ENCODE measurements around the gene ATAD3C.
A peak's percentile ranks its signal among the peaks of the same experiment; 100 is the strongest.

DNA sequence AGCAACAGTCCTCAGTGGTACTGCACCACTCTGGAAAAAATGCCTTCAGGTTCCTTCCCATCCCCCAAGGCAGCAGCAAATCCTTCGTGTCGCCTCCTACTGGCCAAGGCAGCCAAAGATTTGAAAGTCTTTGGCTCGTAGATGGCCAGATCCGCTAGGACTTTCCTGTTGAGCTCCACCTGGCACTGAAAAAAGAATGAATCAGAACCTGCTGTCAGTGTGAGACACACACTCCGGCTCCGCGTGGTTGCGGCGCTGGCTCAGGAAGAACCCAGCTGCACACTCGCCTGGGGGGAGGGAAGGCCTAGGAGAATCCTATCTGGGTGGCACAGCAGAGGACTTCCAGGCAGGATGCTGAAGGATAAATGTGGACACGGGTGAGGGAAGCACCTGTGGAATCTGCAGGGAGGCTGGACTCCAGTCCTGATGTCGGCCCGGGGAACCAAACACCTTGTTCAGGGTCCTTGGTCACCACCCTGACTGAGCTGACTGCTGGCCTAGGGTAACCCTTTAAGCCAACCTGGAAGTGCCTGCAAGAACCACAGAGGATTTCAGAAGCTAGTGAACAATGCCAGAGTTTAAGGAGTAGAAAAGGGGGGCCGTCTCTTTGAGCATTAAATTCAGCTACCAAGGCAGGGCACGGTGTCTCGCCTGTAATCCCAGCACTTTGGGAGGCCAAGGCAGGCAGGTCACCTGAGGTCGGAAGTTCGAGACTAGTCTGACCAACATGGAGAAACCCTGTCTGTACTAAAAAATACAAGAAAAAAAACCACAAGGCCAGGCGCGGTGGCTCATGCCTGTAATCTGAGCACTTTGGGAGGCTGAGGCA lies 47.2 kb upstream of the ATAD3C start:
- TF ChIP-seq YY1 (IDR thresholded peaks at IDR 0.05; ENCODE audit: low read depth), result no peak
- TF ChIP-seq, protein P1, sequence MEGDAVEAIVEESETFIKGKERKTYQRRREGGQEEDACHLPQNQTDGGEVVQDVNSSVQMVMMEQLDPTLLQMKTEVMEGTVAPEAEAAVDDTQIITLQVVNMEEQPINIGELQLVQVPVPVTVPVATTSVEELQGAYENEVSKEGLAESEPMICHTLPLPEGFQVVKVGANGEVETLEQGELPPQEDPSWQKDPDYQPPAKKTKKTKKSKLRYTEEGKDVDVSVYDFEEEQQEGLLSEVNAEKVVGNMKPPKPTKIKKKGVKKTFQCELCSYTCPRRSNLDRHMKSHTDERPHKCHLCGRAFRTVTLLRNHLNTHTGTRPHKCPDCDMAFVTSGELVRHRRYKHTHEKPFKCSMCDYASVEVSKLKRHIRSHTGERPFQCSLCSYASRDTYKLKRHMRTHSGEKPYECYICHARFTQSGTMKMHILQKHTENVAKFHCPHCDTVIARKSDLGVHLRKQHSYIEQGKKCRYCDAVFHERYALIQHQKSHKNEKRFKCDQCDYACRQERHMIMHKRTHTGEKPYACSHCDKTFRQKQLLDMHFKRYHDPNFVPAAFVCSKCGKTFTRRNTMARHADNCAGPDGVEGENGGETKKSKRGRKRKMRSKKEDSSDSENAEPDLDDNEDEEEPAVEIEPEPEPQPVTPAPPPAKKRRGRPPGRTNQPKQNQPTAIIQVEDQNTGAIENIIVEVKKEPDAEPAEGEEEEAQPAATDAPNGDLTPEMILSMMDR (IDR thresholded peaks at IDR 0.05), result peak; percentile 70
- no peak for TF ChIP-seq TAF1 (IDR thresholded peaks at IDR 0.05; ENCODE audit: borderline replicate concordance, low read depth, low read length)
- TF ChIP-seq SMC3 (IDR thresholded peaks at IDR 0.05; ENCODE audit: low read depth, low read length), result peak; percentile 24; the same call in 1 of the 2 replicates
- TF ChIP-seq, protein P2, sequence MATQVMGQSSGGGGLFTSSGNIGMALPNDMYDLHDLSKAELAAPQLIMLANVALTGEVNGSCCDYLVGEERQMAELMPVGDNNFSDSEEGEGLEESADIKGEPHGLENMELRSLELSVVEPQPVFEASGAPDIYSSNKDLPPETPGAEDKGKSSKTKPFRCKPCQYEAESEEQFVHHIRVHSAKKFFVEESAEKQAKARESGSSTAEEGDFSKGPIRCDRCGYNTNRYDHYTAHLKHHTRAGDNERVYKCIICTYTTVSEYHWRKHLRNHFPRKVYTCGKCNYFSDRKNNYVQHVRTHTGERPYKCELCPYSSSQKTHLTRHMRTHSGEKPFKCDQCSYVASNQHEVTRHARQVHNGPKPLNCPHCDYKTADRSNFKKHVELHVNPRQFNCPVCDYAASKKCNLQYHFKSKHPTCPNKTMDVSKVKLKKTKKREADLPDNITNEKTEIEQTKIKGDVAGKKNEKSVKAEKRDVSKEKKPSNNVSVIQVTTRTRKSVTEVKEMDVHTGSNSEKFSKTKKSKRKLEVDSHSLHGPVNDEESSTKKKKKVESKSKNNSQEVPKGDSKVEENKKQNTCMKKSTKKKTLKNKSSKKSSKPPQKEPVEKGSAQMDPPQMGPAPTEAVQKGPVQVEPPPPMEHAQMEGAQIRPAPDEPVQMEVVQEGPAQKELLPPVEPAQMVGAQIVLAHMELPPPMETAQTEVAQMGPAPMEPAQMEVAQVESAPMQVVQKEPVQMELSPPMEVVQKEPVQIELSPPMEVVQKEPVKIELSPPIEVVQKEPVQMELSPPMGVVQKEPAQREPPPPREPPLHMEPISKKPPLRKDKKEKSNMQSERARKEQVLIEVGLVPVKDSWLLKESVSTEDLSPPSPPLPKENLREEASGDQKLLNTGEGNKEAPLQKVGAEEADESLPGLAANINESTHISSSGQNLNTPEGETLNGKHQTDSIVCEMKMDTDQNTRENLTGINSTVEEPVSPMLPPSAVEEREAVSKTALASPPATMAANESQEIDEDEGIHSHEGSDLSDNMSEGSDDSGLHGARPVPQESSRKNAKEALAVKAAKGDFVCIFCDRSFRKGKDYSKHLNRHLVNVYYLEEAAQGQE (IDR thresholded peaks at IDR 0.05; ENCODE audit: low read depth, low read length), result no peak
- no peak for TF ChIP-seq GATA2 (CRISPR knock-in tag; IDR thresholded peaks at IDR 0.05)
- no peak for TF ChIP-seq EZH2phosphoT487 (IDR thresholded peaks at IDR 0.05; ENCODE audit: borderline replicate concordance, low read depth)
- no peak for TF ChIP-seq RAD21 (IDR thresholded peaks at IDR 0.05; ENCODE audit: low read length)
- no peak for TF ChIP-seq MXI1 (IDR thresholded peaks at IDR 0.05; ENCODE audit: low read depth, low read length)
- TF ChIP-seq POLR2AphosphoS5 (IDR thresholded peaks at IDR 0.05; ENCODE audit: low read depth, low read length), result no peak
- TF ChIP-seq RCOR1 (IDR thresholded peaks at IDR 0.05; ENCODE audit: low read length), result no peak
- TF ChIP-seq TEAD4 (IDR thresholded peaks at IDR 0.05; ENCODE audit: borderline replicate concordance, insufficient read depth), result no peak
- TF ChIP-seq EP300 (IDR thresholded peaks at IDR 0.05; ENCODE audit: borderline replicate concordance in 1 of 2, low read depth in 1 of 2, low read length in 1 of 2), result no peak

Data from SK-N-SH (cell line).